AG10803 (cell line): ENCODE results near the gene TIAM1.

ENCODE experiments used
- DNase-seq: peaks from one replicate; pipeline ENCODE4 v3.0.0; 2010; ENCODE audit warnings: low read depth
- H3K4me3 ChIP-seq: 2 replicates; pipeline ENCODE4 v1.5.1; 2011; ENCODE audit warnings: mild to moderate bottlenecking, low read length, control low read depth
- TF ChIP-seq, protein P1 (sequence below): conservative IDR thresholded peaks from 2 replicates; pipeline ENCODE4 v1.5.1; 2011; ENCODE audit warnings: mild to moderate bottlenecking, low read length, control low read depth, inconsistent platforms

The TIAM1 gene, protein sequence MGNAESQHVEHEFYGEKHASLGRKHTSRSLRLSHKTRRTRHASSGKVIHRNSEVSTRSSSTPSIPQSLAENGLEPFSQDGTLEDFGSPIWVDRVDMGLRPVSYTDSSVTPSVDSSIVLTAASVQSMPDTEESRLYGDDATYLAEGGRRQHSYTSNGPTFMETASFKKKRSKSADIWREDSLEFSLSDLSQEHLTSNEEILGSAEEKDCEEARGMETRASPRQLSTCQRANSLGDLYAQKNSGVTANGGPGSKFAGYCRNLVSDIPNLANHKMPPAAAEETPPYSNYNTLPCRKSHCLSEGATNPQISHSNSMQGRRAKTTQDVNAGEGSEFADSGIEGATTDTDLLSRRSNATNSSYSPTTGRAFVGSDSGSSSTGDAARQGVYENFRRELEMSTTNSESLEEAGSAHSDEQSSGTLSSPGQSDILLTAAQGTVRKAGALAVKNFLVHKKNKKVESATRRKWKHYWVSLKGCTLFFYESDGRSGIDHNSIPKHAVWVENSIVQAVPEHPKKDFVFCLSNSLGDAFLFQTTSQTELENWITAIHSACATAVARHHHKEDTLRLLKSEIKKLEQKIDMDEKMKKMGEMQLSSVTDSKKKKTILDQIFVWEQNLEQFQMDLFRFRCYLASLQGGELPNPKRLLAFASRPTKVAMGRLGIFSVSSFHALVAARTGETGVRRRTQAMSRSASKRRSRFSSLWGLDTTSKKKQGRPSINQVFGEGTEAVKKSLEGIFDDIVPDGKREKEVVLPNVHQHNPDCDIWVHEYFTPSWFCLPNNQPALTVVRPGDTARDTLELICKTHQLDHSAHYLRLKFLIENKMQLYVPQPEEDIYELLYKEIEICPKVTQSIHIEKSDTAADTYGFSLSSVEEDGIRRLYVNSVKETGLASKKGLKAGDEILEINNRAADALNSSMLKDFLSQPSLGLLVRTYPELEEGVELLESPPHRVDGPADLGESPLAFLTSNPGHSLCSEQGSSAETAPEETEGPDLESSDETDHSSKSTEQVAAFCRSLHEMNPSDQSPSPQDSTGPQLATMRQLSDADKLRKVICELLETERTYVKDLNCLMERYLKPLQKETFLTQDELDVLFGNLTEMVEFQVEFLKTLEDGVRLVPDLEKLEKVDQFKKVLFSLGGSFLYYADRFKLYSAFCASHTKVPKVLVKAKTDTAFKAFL (N-terminal part only)

DNA sequence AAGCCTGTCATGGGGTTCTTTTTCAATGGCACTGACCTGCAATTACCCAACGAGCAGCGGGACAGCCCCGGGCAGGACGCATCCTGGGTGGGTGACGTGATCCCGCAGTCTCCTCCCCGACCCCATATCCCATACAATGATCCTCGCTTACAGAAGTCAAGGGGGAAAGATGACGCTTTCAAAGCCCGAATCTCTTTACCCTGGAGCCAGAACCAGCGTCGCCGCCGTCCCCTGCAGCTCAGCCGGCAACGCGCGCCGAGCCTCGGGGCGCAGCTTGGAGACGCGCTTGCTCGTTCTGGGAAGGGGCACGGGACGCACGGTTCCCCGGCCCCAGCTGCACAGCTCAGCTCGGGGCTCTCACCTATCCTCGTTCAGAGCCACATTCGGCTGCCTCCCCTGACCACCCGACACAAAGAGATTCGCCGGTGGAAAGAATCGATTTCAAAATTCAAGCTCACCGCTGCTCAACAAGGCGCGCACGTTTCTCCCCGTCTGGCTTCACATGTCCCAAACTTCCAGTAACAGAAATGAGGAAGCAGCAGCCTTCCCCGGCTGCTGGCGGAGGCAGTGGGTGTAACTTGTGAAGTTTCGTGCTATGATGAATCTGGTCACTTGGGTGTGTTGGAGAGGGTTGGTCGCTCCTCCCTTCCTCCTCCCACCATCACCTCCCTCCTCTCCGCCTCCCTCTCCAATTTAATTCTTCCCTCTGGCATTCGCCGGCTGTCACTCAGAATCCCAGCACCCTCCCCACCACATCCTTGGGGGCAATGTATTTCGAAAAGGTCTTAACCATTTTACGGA is at the start of gene TIAM1:
Gene TIAM1 (minus strand): TSS at position 582 of the 801 bp plus-strand sequence. CDS start 77,289 bp downstream, outside the sequence.
- peak within 1 kb of the TSS; percentile 51 for H3K4me3 ChIP-seq
- TF ChIP-seq, protein P1, sequence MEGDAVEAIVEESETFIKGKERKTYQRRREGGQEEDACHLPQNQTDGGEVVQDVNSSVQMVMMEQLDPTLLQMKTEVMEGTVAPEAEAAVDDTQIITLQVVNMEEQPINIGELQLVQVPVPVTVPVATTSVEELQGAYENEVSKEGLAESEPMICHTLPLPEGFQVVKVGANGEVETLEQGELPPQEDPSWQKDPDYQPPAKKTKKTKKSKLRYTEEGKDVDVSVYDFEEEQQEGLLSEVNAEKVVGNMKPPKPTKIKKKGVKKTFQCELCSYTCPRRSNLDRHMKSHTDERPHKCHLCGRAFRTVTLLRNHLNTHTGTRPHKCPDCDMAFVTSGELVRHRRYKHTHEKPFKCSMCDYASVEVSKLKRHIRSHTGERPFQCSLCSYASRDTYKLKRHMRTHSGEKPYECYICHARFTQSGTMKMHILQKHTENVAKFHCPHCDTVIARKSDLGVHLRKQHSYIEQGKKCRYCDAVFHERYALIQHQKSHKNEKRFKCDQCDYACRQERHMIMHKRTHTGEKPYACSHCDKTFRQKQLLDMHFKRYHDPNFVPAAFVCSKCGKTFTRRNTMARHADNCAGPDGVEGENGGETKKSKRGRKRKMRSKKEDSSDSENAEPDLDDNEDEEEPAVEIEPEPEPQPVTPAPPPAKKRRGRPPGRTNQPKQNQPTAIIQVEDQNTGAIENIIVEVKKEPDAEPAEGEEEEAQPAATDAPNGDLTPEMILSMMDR = no peak
- DNase-seq = peak; percentile 40

DNA sequence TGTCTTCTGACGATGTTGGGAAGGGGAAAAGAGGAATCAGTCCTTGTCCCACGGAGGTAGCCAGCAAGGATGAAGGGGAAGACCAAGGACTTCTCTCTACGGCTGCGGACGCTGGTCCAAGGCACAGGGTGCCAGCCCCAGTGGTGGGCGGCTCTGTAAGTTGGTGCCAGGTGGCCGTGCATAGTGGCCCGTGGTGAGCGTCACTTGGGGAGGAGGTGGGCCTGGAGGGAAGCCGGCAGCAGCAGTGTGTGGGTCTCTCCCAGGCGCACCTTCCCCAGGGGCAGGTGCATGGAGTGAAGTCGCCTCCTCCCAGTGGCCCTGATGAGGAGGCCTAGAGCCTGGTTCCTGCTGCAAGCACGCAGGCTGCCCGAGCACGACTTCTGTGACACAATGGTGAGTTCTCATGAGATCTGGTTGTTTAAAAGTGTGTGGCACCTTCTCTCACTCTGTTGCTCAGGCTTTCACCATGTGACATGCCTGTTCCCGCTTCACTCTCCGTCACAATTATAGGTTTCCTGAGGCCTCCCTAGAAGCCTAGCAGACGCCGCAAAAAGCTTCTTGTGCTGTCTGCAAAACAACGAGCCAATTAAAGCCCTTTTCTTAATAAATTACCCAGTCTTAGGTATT is 43.6 kb upstream of the TIAM1 start:
- no peak for DNase-seq
- TF ChIP-seq, protein P1 = no peak
- no peak overlapping the region for H3K4me3 ChIP-seq

DNA sequence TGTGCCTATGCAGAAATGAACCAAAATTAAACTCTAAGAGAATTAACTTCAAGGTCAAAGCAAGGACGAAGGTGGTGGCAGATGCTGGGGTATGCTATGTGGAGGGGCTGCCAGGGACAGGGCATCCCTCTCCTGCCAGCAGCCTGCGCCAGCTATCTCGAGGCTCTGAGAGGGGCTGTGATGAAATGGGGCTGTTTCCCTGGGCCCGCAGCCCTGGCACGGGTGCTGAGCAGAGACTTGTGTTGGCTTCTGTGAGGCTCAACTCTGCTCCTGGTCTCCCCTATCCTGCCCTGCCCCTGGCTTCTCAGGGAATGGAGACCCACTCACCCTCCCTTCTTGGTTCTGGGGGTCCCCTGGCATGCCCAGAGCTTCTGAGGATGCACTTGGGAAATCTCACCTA is 41.9 kb upstream of the TIAM1 start:
- no peak overlapping the region for H3K4me3 ChIP-seq
- DNase-seq = no peak
- TF ChIP-seq, protein P1 = no peak

DNA sequence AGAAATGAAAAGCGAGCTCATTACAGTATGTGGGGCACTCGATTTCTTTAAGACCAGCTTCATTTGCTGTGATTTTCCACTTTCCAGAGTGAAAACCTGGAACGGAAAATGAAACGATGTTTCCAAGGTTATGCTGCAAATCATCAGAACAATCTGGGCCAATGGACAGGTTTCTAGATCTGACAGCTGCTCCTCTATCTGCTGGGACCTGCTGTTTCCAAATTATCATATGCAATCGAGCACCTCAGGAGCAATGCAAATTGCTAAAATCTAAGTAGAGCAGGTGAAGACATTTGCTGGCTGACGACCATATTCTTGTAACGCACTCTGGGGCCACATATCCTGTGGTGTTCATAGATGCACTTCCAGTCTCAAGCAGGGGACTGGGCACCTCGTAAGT is 39.7 kb upstream of the TIAM1 start:
- DNase-seq = no peak
- TF ChIP-seq, protein P1 = no peak
- no peak overlapping the region for H3K4me3 ChIP-seq

DNA sequence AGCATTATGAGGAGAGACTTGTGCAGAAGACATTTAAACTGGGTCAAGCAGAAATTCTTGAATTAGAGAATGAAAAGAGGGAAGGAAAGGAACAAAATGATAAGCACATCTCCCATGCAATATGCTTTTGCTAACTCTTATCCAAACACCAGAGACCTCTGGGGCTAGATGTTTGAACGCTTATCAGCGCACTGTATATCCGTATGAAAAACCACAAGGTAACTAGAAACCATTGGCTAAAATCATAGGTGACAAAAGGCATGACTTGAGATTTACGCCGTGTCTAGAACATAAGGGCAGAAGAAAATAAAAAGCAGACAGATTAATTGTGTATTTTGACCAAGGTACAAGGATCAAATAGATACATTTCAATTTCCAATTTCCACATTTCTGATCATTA is 38.0 kb upstream of the TIAM1 start:
- no peak for DNase-seq
- TF ChIP-seq, protein P1 = no peak
- no peak overlapping the region for H3K4me3 ChIP-seq

DNA sequence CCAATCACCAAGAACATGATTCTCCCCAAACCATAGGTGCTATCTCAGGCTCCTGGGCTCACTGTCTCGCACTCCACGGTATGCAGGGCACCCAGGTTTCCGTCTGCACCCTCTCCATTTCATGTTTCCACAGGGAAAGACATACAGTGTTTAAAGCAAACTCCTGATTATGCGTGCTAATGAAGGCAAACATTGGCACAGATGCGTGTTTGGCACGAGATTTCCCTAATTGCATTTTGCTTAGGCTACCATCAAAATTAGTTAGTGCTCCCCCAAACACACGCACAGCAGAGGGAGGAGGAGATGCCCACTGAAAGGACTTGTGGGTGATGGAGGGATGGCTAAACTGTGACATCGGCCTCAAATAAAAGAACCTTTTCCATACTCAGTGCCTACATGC is 32.2 kb upstream of the TIAM1 start:
- DNase-seq = no peak
- H3K4me3 ChIP-seq = no peak overlapping the region
- TF ChIP-seq, protein P1 = no peak
